ENCODE measurements around the gene TMOD4.

GRCh38 chr1:151158751-151159251 is 17.0 kb downstream of the TMOD4 start:
- TF ChIP-seq, protein P1, sequence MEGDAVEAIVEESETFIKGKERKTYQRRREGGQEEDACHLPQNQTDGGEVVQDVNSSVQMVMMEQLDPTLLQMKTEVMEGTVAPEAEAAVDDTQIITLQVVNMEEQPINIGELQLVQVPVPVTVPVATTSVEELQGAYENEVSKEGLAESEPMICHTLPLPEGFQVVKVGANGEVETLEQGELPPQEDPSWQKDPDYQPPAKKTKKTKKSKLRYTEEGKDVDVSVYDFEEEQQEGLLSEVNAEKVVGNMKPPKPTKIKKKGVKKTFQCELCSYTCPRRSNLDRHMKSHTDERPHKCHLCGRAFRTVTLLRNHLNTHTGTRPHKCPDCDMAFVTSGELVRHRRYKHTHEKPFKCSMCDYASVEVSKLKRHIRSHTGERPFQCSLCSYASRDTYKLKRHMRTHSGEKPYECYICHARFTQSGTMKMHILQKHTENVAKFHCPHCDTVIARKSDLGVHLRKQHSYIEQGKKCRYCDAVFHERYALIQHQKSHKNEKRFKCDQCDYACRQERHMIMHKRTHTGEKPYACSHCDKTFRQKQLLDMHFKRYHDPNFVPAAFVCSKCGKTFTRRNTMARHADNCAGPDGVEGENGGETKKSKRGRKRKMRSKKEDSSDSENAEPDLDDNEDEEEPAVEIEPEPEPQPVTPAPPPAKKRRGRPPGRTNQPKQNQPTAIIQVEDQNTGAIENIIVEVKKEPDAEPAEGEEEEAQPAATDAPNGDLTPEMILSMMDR (CRISPR knock-in tag; IDR thresholded peaks at IDR 0.05), result no peak
- no peak for TF ChIP-seq CSRNP1 (CRISPR knock-in tag; IDR thresholded peaks at IDR 0.05)
- no peak for TF ChIP-seq ZNF513 (CRISPR knock-in tag; conservative IDR thresholded peaks at IDR 0.05)
- no peak for TF ChIP-seq ZNF883 (CRISPR knock-in tag; IDR thresholded peaks at IDR 0.05; ENCODE audit: not compliant biosample characterization)
- no peak for TF ChIP-seq CHD2 (IDR thresholded peaks at IDR 0.05; ENCODE audit: low read depth, low read length)
- no peak for TF ChIP-seq CHD4 (IDR thresholded peaks at IDR 0.05; ENCODE audit: borderline replicate concordance, low read length)
- TF ChIP-seq PLRG1 (conservative IDR thresholded peaks at IDR 0.05), result no peak
- no peak for TF ChIP-seq ZNF256 (CRISPR knock-in tag; conservative IDR thresholded peaks at IDR 0.05)
- TF ChIP-seq RFX5 (IDR thresholded peaks at IDR 0.05; ENCODE audit: low read depth, low read length), result no peak
- no peak for TF ChIP-seq ZNF7 (CRISPR knock-in tag; IDR thresholded peaks at IDR 0.05)

Measured in HepG2 (cell line).